NCI-H510A (cell line): ENCODE measurements around the gene BPIFA2.
A peak's percentile ranks its signal among the peaks of the same experiment; 100 is the strongest.

Source experiments
- DNase-seq: peaks from one replicate; lab custom pipeline; 2025; lab: John Stamatoyannopoulos, UW

Gene BPIFA2

DNA sequence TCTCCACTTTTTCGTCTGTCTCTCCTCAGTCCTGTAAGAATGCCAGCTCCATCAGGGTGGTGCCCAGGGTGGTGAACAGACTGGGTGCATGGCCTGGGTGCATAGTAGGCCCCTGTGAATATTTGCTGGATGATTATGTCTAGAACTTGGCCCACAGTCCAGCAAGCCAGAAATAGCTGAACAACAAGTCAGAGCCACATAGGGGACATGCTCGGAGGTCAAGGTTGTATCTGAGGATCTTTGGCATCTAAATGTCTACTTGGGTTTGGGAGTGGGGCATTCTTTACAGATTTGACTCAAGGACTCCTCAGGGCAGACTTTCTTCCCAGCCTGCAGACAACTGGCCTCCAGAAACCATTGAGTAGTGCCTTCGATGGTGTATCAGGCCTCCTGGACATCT is 31.1 kb downstream of the BPIFA2 start:
- no peak for DNase-seq

DNA sequence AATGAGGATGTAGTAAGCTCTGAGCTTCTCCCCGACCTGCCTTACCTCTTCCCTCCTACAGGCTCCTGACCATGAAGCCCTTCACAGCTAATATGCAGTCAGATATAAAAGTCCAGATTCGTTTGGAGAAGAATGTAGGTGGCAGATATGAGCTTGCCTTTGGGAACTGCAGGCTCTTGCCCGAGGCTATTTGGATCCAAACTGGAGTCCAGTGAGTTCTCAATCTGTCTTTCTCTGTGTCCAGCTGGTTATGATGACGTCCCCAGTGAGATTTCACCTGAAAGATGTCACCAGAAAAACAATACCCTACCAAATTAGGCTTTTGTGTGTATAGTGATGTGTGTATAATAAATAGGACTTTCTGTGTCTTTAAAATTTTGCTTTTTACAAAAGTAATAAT is 34.5 kb downstream of the BPIFA2 start:
- DNase-seq = no peak

DNA sequence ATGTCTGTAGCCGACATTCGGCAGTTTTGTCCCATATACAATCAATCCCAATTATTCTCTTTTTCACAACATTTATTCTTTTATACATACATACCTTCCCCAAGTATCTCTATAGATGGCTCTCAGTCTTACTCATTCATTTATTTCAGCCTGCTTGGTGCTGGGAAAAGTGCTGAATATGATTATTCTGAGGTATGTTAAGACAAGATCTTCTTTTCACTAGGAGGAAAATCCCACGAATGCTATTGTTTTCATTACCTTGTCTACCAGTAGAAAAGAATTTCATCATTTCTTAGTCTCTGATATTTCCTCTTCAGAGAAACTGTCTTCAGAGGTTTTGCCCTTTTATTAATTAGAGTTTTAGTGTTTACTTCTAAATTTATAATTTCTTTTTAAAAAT is 35.5 kb downstream of the BPIFA2 start:
- no peak for DNase-seq

DNA sequence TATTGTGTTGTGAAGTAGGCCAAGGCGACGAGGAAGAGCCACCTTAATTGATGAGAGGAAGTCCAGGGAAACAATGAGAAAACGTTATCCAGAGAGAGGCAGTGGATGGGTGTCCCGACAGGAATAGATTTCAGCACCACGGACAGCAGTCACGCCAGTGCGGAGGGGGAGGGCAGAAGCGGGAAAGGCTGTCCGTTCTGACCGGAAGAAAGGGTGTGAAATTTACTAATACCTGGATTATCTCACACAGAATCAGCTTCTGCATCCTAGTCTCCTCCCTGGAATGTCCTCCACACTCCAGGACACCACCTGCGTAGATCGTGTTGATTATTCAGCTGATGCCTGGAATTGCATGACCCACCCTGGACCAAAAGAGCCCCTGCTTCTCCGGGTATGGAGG is 41.8 kb downstream of the BPIFA2 start:
- no peak for DNase-seq

DNA sequence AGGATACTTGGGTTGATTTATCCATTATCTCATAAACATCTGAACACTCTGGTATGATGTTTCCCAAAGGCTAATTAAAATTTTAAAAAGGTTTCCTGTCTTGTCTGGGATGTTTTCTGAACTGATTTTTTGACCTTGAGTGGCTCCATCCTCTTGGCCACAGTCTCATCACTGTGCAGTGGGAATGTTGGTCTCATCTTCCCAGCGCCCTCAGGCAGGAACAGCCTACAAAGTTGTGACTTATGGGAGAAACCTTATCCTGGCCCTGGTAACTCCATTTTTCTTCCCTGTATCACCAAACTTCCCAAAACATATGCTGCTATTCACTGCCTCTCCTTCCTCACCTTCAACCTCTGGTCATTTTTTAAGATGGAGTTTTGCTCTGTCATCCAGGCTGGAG is 42.4 kb downstream of the BPIFA2 start:
- no peak for DNase-seq

DNA sequence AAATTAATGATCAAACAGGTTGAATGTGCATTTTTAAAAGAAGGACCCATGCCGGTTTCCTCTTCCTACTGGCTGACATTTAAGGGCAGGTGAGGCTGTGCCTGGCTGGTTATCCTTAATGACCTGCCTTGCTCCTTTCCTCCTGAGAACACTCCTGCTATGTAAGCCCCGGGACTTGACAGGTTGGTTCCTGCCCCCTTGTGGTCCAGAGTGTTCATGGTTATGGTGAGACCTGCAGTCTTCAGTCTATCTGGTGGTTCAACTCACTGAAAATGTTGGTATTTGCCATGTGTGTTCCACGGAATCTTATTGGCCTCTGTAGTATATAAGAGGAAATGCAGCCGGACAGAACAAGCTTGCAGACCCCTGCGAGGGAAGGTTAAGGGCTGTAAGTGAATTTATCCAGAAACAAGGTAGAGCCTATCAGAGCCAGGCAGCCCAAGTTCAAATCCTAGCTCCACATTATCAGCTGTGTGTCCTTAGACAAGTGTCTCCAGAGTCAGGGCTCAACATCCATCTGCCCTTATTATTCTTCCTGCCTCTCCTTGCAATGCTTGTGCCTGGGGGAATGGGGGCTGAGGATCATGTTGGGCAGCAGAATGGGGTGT is 44.0 kb downstream of the BPIFA2 start:
- DNase-seq = peak; percentile 67

DNA sequence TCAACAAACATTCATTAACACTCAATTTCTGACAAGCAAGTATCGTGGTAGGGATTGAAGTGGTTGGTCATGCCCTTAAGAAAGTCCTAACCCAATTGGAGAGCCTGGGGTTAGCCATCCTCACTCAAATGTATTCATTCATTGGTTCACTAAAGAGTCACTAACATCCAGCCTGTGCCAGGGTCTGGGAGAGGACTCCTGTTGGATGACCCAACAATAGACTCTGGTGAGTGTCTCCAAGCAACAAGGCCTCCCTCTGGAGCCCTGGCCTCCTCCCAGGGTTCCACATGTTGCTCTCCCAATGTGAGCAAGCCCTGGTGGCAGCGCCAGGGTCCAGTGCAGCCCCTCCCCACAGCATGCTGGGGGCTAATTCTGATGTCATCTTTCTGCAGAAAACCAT is 49.1 kb downstream of the BPIFA2 start, which contains the start of gene BPIFA3:
TSS of gene BPIFA3 (plus strand) at position 301 of the 400 bp plus-strand sequence. CDS start 185 bp downstream, outside the sequence.
- no peak for DNase-seq

DNA sequence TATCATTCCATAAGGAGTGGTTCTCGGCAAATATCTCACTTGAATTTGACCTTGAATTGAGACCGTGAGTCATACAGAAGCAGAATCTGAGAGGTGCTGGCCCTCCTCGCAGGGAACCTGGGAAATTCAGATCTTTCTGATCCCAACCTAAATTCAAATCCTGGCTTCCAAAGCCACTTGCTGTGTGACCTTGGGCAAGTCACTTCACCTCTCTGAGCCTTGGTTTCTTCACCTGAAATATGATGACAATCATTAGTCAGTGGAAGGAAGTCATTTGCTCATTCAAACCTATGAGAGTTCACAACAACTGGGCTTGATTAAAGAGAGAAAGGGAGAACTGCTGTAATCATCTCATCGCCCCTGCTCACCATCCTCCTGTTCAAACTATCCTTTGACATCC is 56.4 kb downstream of the BPIFA2 start:
- no peak for DNase-seq

DNA sequence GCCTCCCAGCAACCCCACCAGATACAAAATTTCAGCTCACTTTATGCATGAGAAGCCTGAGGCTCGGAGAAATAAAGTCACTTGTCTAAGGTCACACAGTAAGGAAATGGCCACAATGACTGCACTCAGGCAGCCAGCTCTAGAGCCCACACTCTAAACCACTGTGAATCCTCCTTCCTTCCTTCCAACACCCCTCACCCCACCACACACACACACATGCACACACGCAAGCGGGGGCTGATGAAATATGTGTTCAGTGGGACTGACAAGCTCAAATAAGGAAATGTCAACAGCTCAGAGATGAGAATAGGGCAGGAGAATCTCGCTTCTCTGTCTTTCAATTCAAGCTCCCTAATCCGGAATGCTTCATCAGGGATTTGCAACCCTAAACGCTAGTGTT is 61.9 kb downstream of the BPIFA2 start:
- no peak for DNase-seq
